BLaER1 treated with 17β-estradiol and CSF1 and Interleukin-3, amounts not matched to agents 10 nM and 100 nM (cell line): ENCODE measurements around the gene DRP2.

Source experiments
- H3K27ac ChIP-seq, 11 experiments: shearing (Covaris generic); formaldehyde crosslinking; 2 replicates each; pipeline ENCODE4 v1.8.1; 2022
- H3K27me3 ChIP-seq, 11 experiments: shearing (Covaris generic); formaldehyde crosslinking; 2 replicates each; pipeline ENCODE4 v1.8.1; 2022
- H3K36me3 ChIP-seq, 11 experiments: shearing (Covaris generic); formaldehyde crosslinking; 2 replicates each; pipeline ENCODE4 v1.8.1; 2022
- H3K4me1 ChIP-seq, 10 experiments: shearing (Covaris generic); formaldehyde crosslinking; 2 replicates each; pipeline ENCODE4 v1.8.1; 2022
- H3K4me2 ChIP-seq, 11 experiments: shearing (Covaris generic); formaldehyde crosslinking; 2 replicates each; pipeline ENCODE4 v1.8.1; 2022
- H3K4me3 ChIP-seq, 10 experiments: shearing (Covaris generic); formaldehyde crosslinking; 2 replicates each; pipeline ENCODE4 v1.8.1; 2022
- H3K9ac ChIP-seq, 11 experiments: shearing (Covaris generic); formaldehyde crosslinking; 2 replicates each; pipeline ENCODE4 v1.8.1; 2022
- H3K9me3 ChIP-seq, 11 experiments: shearing (Covaris generic); formaldehyde crosslinking; replicated peaks in 1 of 11; 2 replicates each; pipeline ENCODE4 v1.8.1; 2022
- H4K20me1 ChIP-seq, 11 experiments: shearing (Covaris generic); formaldehyde crosslinking; 2 replicates each; pipeline ENCODE4 v1.8.1; 2022
- Cebpa-rat ChIP-seq, 11 experiments: shearing (Covaris generic); IDR thresholded peaks; 2 replicates each; pipeline ENCODE4 v1.8.1; 2022

The DRP2 gene

GRCh38 chrX:101231080-101231479 lies 11.5 kb downstream of the DRP2 start:
- Histone ChIP-seq H4K20me1 (no peaks in the 10 kb centered on the region), H3K9ac (no peak overlapping the region), H3K27ac (no peak overlapping the region), H3K27me3 (no peaks in the 10 kb centered on the region), H3K36me3 (no peaks in the 10 kb centered on the region), H3K4me1 (peaks cover 0 to 6% (median 0%) of the 10 kb centered on the region in 10 experiments; a peak in 2 of 20 replicates), H3K4me3 (no peak overlapping the region), H3K4me2 (no peak overlapping the region), H3K9me3 (no peaks in the 10 kb centered on the region)
- no peak for TF ChIP-seq Cebpa-rat (IDR thresholded peaks at IDR 0.05)

GRCh38 chrX:101232316-101232715 lies 12.7 kb downstream of the DRP2 start:
- no peak for TF ChIP-seq Cebpa-rat (IDR thresholded peaks at IDR 0.05)
- no peak overlapping the region for H3K27ac ChIP-seq
- H4K20me1 ChIP-seq, result no peaks in the 10 kb centered on the region
- no peak overlapping the region for H3K4me3 ChIP-seq
- no peaks in the 10 kb centered on the region for H3K27me3 ChIP-seq
- no peaks in the 10 kb centered on the region for H3K4me1 ChIP-seq
- H3K9ac ChIP-seq, result no peak overlapping the region
- no peaks in the 10 kb centered on the region for H3K9me3 ChIP-seq
- H3K4me2 ChIP-seq, result no peak overlapping the region
- no peaks in the 10 kb centered on the region for H3K36me3 ChIP-seq

- Histone ChIP-seq H3K4me1 (no peaks in the 10 kb centered on the region), H3K4me2 (no peak overlapping the region), H4K20me1 (no peaks in the 10 kb centered on the region), H3K4me3 (no peak overlapping the region), H3K27me3 (no peaks in the 10 kb centered on the region), H3K9me3 (no peaks in the 10 kb centered on the region), H3K27ac (no peak overlapping the region), H3K9ac (no peak overlapping the region), H3K36me3 (no peaks in the 10 kb centered on the region; a peak in 1 of 22 replicates)
- TF ChIP-seq Cebpa-rat (IDR thresholded peaks at IDR 0.05), result no peak
Observed at GRCh38 chrX:101237041-101237440, 17.5 kb downstream of the DRP2 start.

- Histone ChIP-seq H3K4me3 (no peak overlapping the region), H3K9ac (no peak overlapping the region), H3K36me3 (no peaks in the 10 kb centered on the region; a peak in 1 of 22 replicates), H4K20me1 (no peaks in the 10 kb centered on the region), H3K4me2 (no peak overlapping the region), H3K27ac (no peak overlapping the region), H3K9me3 (no peaks in the 10 kb centered on the region), H3K4me1 (no peaks in the 10 kb centered on the region), H3K27me3 (no peaks in the 10 kb centered on the region)
- no peak for TF ChIP-seq Cebpa-rat (IDR thresholded peaks at IDR 0.05)
Observed at GRCh38 chrX:101241531-101241930, 21.9 kb downstream of the DRP2 start.

GRCh38 chrX:101252634-101253033 lies 33.0 kb downstream of the DRP2 start:
- TF ChIP-seq Cebpa-rat (IDR thresholded peaks at IDR 0.05), result no peak
- H3K4me1 ChIP-seq, result peaks cover 0 to 4% (median 0%) of the 10 kb centered on the region in 10 experiments; a peak in 4 of 20 replicates
- no peaks in the 10 kb centered on the region for H3K9me3 ChIP-seq

GRCh38 chrX:101257448-101258258 lies 38.1 kb downstream of the DRP2 start:
- no peak overlapping the region for H3K4me3 ChIP-seq
- H3K4me2 ChIP-seq, result 0 out of 22 replicates have a peak overlapping the region, but pooled peaks of 1 of the 11 experiments have one; percentile 14
- H3K27me3 ChIP-seq, result no peaks in the 10 kb centered on the region
- H3K4me1 ChIP-seq, result peaks cover 0 to 6% (median 0%) of the 10 kb centered on the region in 10 experiments; a peak in 4 of 20 replicates
- no peak for TF ChIP-seq Cebpa-rat (IDR thresholded peaks at IDR 0.05)
- H3K36me3 ChIP-seq, result no peaks in the 10 kb centered on the region
- no peaks in the 10 kb centered on the region for H3K9me3 ChIP-seq
- H4K20me1 ChIP-seq, result no peaks in the 10 kb centered on the region
- H3K27ac ChIP-seq, result no peak overlapping the region
- H3K9ac ChIP-seq, result no peak overlapping the region

More at GRCh38 chrX:101252634-101253033, 33.0 kb downstream of the DRP2 start:
- Histone ChIP-seq H3K4me2 (no peak overlapping the region), H3K27me3 (no peaks in the 10 kb centered on the region), H3K36me3 (no peaks in the 10 kb centered on the region), H4K20me1 (no peaks in the 10 kb centered on the region), H3K9ac (no peak overlapping the region), H3K4me3 (no peak overlapping the region), H3K27ac (no peak overlapping the region)

- H3K4me1 ChIP-seq, result peaks cover 0 to 6% (median 0%) of the 10 kb centered on the region in 10 experiments; a peak in 4 of 20 replicates
- H3K27ac ChIP-seq, result no peak overlapping the region
- no peak for TF ChIP-seq Cebpa-rat (IDR thresholded peaks at IDR 0.05)
- H3K36me3 ChIP-seq, result no peaks in the 10 kb centered on the region
- H3K4me3 ChIP-seq, result no peak overlapping the region
- no peaks in the 10 kb centered on the region for H3K27me3 ChIP-seq
- no peak overlapping the region for H3K9ac ChIP-seq
- no peak overlapping the region for H3K4me2 ChIP-seq
- no peaks in the 10 kb centered on the region for H3K9me3 ChIP-seq
- H4K20me1 ChIP-seq, result no peaks in the 10 kb centered on the region
Observed at GRCh38 chrX:101258259-101258581, 38.6 kb downstream of the DRP2 start.

GRCh38 chrX:101260435-101260834 lies 40.8 kb downstream of the DRP2 start:
- Histone ChIP-seq H3K9me3 (no peaks in the 10 kb centered on the region), H3K4me3 (no peak overlapping the region), H3K27me3 (no peaks in the 10 kb centered on the region), H4K20me1 (no peaks in the 10 kb centered on the region), H3K4me1 (peaks cover 0 to 10% (median 0%) of the 10 kb centered on the region in 10 experiments; a peak in 4 of 20 replicates), H3K27ac (no peak overlapping the region), H3K4me2 (no peak overlapping the region), H3K36me3 (no peaks in the 10 kb centered on the region), H3K9ac (no peak overlapping the region)
- TF ChIP-seq Cebpa-rat (IDR thresholded peaks at IDR 0.05), result no peak

GRCh38 chrX:101262590-101262989 lies 43.0 kb downstream of the DRP2 start:
- H3K4me3 ChIP-seq, result no peak overlapping the region
- no peaks in the 10 kb centered on the region for H3K36me3 ChIP-seq
- no peaks in the 10 kb centered on the region for H3K9me3 ChIP-seq
- no peak overlapping the region for H3K9ac ChIP-seq
- no peaks in the 10 kb centered on the region for H4K20me1 ChIP-seq
- no peaks in the 10 kb centered on the region for H3K27me3 ChIP-seq
- H3K27ac ChIP-seq, result no peak overlapping the region
- no peak for TF ChIP-seq Cebpa-rat (IDR thresholded peaks at IDR 0.05)
- H3K4me1 ChIP-seq, result peaks cover 0 to 9% (median 0%) of the 10 kb centered on the region in 10 experiments; a peak in 4 of 20 replicates
- H3K4me2 ChIP-seq, result no peak overlapping the region

- Histone ChIP-seq H3K9me3 (no peaks in the 10 kb centered on the region), H3K4me1 (0 out of 20 replicates have a peak, but pooled peaks cover 0 to 5% (median 0%) of the 10 kb centered on the region in 10 experiments), H3K9ac (no peak overlapping the region), H3K36me3 (no peaks in the 10 kb centered on the region), H4K20me1 (no peaks in the 10 kb centered on the region), H3K27ac (no peak overlapping the region), H3K4me2 (no peak overlapping the region), H3K4me3 (no peak overlapping the region), H3K27me3 (no peaks in the 10 kb centered on the region)
- no peak for TF ChIP-seq Cebpa-rat (IDR thresholded peaks at IDR 0.05)
Observed at GRCh38 chrX:101263766-101264165, 44.2 kb downstream of the DRP2 start.
